ENCODE results near the gene RNF207.

The RNF207 gene, protein sequence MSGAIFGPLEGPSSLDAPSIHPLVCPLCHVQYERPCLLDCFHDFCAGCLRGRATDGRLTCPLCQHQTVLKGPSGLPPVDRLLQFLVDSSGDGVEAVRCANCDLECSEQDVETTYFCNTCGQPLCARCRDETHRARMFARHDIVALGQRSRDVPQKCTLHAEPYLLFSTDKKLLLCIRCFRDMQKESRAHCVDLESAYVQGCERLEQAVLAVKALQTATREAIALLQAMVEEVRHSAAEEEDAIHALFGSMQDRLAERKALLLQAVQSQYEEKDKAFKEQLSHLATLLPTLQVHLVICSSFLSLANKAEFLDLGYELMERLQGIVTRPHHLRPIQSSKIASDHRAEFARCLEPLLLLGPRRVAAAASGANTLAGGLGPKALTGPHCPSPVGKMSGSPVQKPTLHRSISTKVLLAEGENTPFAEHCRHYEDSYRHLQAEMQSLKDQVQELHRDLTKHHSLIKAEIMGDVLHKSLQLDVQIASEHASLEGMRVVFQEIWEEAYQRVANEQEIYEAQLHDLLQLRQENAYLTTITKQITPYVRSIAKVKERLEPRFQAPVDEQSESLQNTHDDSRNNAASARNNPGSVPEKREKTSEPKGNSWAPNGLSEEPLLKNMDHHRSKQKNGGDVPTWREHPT

DNA sequence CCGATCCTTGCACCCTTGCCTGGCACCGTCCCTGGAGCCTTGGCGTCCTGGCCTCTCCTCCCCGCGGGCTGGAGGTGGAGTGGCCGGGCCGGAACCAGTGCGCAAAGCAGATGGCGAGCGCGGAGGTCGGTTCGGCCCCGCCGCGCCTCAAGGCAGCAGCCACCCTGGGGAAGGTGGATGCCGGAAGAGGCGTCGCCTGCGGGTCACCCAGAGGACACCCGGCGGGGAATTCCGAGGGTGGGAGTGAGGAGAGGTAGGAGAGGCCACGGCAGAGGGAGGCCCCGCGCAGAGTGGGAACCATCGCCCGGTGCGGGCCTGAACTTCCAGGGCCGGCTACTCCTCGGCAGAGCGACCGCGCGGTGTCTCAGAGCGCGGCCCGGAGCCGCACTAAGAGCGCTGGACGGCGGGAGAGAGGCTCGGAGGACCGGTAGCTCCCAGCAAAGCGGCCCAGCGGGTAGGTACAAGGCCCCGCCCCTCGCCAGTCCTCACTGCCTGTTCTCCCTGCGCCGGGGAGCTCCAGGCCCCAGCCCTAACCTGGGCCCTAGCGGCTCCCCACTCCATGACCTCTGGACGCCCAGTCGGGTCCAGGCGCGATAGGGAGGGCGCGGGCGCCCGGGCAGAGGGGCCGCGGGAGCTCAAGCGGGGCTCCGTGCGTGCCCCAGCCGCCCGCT lies at the start of gene RNF207:
Gene RNF207 (plus strand): TSS at position 271 of the 671 bp plus-strand sequence. CDS start 417 bp downstream, outside the sequence.
- peak; percentile 62 for DNase-seq

DNA sequence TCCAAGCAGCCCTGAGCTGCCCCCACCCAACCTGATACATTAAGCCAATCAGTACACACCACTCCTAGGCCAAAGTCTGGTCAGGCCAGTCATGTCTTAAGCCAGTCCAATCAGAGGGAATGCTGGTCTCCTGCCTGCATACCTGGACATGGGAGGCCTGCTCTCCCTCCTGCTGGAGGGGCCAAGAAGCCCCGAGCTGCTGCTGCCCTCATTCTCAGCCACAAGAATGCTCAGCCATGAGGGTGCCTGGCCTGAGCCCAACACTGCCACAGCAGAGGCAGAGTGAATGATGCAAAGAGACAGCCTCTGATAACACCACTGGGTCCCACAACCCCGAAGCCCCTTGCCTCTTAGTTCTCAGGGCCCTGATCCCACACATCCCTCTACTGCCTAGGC lies 48.8 kb upstream of the RNF207 start:
- DNase-seq = no peak

DNA sequence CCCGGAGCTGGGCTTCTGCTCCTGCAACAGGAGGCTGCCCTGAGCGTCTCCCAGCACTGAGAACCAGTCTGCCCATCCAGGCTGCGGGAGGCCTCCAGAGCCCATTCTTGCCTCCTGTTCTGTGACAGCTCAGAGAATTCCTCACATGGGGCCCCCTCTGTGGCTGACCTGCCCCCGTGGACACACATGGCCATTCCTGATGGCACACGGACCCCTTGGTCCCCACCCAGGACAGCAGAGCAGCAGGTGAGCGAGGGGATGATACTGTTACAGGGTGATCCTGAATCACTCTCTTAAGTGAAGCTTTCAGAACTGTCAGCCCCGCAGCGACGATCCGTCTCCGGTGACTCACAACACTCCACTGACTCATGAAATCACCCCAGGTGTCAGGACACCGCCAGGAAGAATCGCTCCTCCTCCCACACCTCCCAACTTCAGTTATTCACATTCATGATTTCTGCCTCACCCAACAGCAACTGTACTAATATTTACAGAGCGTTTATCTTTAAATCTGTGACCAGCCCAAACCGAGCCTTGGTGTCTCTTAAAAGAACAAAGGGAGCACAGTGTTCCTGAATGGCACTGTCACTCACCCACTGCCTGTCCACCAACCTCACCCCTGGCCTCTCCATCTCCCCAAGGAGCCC lies 48.3 kb upstream of the RNF207 start:
- no peak for DNase-seq

DNA sequence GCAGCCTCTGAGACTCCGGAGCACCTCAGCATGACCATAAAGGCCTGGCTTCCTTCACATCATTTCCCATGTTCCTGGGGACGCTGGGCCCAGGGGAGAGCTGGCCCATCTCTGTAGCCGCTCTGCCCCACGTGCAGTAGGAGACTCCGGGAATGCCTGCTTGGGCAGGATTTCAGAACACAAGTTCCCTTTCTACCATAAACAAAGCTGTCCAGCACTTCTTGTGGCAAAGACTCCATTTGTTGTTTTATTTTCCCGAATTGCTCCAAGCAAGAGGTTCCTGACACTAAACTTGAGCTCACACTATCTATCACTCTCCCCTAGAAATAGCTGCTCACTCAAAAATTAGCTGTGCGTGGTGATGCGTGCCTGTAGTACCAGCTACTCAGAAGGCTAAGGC lies 47.7 kb upstream of the RNF207 start:
- no peak for DNase-seq

DNA sequence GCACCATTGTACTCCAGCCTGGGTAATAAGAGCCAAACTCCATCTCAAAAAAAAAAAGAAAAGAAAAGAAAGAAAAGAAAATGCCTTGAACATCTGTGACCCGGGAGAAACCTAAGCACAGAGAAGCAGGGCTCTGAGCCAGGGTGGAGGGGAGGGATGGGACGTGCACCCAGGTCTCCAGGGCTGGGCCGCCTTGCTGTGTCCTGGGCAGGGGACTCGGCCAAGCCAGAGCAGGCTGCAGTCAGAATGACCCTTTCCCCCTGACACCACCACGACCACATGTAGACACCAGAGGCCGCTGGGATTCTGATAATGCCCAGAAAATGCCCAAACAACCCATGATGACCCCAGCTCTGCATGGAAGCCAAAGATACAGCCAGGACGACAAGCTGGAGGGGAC lies 43.6 kb upstream of the RNF207 start:
- DNase-seq = no peak

GRCh38 chr1:6162773-6163172 lies 43.1 kb upstream of the RNF207 start:
- no peak for DNase-seq

- no peak for DNase-seq
Measured at GRCh38 chr1:6163191-6163972, 42.5 kb upstream of the RNF207 start.

DNA sequence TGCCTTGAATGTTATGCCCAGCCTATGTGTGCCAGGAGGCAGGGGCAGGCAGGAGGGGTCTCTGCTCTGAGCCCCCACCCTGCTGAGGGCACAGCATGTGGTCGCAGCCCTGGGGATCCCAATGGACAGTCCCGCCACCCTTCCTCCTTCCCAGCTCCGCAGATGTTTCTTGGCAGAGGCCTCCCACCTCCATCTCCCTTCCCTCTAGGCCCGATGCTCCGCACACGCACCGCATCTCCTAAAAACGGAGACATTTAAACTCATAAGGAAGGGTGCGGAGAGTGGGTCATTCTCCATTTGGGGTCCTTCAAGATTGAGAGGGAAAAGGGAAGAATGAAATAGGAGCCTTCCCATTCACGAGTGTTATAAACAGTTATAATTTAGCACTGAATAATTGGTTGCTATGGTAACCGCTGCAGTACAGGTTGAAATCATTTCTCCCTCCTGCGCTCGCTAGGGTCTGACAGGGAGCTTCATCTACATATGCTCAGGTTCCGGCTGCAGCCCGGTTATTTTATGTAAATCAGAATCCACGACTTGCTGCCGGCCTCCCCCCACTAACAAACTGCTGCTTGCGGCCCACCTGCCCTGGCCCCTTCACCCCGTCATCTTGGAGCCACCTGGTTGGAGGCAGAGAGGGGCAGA lies 41.8 kb upstream of the RNF207 start:
- DNase-seq = no peak

DNA sequence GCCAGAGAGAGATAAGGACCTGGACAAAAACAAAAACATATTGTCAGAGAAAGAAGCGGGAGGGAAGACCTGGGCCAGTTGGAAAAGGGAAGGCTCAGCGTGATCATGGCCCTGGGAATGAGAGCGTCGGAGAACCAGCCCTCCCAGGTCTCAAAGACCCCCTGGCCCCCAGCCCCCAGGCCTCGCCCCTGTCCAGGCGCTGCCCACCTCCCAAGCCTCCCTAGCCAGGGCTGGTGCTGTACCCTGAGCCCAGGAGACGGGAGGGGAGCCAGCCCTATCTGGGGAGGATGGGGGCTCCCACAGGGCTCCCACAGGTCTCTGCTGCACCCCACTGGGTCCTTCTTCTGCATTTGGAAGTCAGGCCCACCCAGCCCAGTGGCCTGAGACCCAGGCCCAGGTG lies 40.9 kb upstream of the RNF207 start:
- no peak for DNase-seq

DNA sequence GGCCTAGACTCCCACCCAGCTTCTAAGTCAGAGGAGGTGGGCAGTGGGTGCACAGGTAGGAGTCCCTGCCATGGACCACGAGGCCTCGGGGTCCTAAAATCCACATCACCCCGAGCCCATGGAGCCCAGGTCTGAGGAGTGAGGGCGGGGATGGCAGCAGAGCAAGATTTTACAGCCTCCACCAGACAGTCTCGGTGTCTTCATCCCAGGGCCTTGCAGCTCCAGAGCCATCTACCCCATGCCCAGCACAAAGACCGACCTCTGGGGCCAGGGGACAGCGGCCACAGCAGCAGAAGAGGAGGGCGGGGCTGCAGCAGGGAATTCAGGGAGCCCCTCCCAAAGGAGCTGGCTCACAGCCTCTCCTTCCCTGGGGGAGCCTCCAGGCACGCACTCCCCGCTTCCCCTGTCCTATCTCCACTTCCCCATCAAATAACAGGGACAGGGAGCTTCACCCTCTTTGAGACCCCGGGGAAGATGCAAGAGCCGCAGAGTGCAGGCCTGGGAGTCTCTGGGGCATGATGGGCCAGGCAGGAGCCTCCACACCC lies 40.4 kb upstream of the RNF207 start:
- DNase-seq = no peak

GRCh38 chr1:6166221-6166620 lies 39.7 kb upstream of the RNF207 start:
- no peak for DNase-seq

GRCh38 chr1:6166655-6167390 lies 39.1 kb upstream of the RNF207 start:
- no peak for DNase-seq

DNA sequence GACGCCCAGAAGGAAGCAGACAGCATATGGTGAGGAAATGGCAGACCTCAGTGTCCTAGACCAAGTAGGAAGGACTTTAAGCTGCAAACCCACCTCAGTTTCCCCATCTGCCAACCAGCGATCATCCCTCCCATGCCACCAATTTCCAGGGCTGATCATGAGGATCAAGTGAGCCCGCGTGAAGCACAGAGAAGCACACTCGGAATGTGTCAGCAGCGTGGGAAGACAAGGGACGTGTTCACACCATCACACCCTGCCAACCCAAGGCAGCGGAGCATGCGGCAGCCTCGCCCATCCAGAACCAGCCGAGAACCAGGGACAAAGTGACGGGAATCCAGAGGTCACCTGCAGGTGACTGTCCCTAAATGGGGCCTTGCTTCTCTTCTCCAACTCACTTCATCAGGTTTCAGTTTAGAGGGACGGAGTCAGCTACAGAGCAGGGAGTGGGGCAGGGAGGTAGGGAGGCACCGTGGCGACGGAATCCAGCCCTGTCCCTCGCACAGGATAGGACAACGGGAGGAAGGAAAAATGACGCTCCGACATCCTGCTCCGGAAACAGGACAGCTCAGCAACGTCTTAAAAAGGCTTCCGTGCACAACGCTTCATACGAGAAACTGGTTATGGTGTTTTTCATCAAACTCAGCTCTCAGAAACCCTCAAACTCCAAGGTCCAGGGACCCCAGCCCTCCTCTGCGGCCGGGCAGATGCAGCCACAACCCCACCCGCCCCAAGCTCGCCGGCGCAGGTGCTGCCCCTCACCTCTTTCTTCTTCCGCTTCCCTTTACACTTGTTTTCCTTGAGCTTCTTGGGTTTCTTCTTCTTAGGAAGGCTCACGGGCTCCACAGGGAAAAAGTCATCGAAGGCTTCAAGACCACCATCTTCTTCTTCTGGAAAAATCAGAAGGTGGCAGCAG lies 38.3 kb upstream of the RNF207 start:
- DNase-seq = no peak

DNA sequence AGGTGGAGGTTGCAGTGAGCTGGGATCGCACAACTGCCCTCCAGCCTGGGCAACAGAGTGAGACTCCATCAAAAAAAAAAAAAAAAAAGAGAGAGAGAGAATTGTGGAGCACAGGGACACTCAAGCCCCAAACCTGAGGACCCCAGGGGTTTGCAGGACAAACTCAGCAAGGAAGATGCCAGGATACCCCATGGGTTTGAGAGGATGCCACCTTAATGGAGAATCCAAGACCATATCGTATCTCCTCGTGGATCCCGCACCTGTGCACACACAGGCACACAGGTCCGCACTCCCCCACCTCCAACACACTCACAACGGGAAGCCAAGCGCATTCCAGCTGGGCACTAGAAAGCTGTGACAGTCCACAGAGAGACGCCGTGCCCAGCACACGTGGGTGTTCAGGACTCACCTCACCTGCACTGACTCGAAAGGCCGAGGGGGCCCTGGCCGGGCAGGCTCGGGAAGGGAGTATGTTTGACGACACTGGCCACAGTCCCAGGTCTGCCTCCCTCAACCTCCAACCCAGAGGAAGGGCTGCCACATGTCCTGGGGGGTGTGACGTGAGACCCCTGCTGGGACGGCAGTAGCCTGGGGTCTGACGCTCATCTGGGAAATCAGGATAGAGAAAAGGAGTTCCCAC lies 36.9 kb upstream of the RNF207 start:
- DNase-seq = no peak

- DNase-seq = no peak
Measured at GRCh38 chr1:6170116-6170741, 35.7 kb upstream of the RNF207 start.

DNA sequence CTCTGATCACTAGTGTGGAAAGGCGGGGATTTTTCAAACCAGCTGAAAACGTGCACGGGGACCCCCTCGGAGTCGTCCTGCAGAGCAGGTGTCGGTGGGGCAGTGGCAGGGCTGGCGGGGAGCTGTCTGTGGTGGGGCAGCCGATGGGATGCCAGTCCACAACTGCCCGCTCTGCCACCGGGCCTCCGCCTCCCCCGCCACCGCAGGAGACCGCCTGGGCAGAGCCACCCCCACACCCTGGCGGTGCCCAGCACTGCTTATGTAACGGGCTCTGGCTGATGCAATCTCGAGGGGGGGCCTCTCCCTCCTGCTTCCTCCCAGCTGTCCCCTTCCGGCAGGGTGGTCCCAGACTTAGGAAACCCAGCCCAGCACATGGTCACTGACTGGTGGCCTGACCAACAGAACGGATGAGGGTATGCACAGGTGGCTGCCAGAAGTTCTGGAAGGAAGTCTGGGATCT lies 35.1 kb upstream of the RNF207 start:
- DNase-seq = no peak

DNA sequence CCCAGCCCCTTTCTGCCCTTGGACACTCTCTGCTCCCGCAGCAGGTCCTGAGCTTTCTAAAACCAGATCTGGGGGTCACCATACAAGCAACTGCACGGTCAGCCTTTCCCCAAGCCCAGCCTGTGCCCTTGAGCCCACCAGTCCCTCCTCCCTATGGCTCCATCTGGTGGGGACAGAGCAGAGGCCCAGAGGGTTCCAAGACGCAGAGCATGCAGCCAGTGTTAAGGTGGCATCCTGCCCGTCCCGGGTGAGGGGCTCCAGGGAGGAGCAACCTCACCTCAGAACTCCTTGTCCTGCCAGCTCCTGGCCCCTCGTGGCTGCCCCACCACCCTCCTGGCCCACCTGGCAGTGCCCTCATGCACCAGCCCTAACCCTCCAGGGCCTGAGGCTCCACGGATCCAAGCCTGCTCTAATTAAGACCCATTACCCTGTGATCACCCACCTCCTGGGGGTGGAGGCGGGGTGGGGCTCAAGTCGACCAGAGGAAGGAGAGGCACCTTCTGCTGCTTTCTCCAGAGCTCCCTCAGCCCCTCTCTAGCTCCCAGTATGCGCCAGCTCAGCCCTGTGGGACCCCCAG lies 34.3 kb upstream of the RNF207 start:
- DNase-seq = no peak

- DNase-seq = no peak
Measured at GRCh38 chr1:6172549-6172948, 33.4 kb upstream of the RNF207 start.

Data from activated CD4-positive, CD25-positive, alpha-beta regulatory T cell treated with anti-CD3 and anti-CD28 coated beads, Interleukin-2, amount 50 U/mL, for 72 hours (primary cell).